ENCODE data around the gene TMSB10. TPM values are rescaled to one million over a fixed set of nuclear protein-coding genes. Genes with fewer than 3 reads are reported as not detected.
A peak's percentile ranks its signal among the peaks of the same experiment; 100 is the strongest.

The TMSB10 gene
- total and polyA plus RNA-seq, 2 of the 13 experiments (the other 11 are each of a cell fraction or from before 2014, with no cell fraction given) = 665 to 708 TPM

- TF ChIP-seq ZNF691 (CRISPR knock-in tag; IDR thresholded peaks at IDR 0.05; ENCODE audit: borderline replicate concordance, low read depth) (peak; percentile 99), KLF16 (CRISPR knock-in tag; IDR thresholded peaks at IDR 0.05) (peak in 1 of 2 experiments; percentile 99; a peak in 2 of 4 replicates), PRDM4 (CRISPR knock-in tag; IDR thresholded peaks at IDR 0.05; ENCODE audit: borderline replicate concordance) (no peak), POLR2A (IDR thresholded peaks at IDR 0.05; ENCODE audit: insufficient read depth in 1 of 2, low read depth in 2 of 2, low read length in 2 of 2) (no peak; a peak in 2 of 4 replicates), FOXK1 (CRISPR knock-in tag; IDR thresholded peaks at IDR 0.05; ENCODE audit: borderline replicate concordance, low read depth) (peak; percentile 91; the same call in 1 of the 2 replicates), HNF4A (CRISPR knock-in tag; IDR thresholded peaks at IDR 0.05) (peak; percentile 78), MIXL1 (CRISPR knock-in tag; IDR thresholded peaks at IDR 0.05) (peak; percentile 90; the same call in 1 of the 2 replicates), SIX4 (CRISPR knock-in tag; IDR thresholded peaks at IDR 0.05) (peak; percentile 77; the same call in 1 of the 2 replicates), KAT7 (CRISPR knock-in tag; IDR thresholded peaks at IDR 0.05; ENCODE audit: borderline replicate concordance) (peak; percentile 90), SKI (IDR thresholded peaks at IDR 0.05; ENCODE audit: partially characterized antibody) (peak; percentile 93), ZNF235 (CRISPR knock-in tag; IDR thresholded peaks at IDR 0.05; ENCODE audit: borderline replicate concordance) (no peak; the same call in 1 of the 2 replicates), ARHGAP35 (CRISPR knock-in tag; IDR thresholded peaks at IDR 0.05; ENCODE audit: borderline replicate concordance) (peak; percentile 91), ZSCAN31 (CRISPR knock-in tag; IDR thresholded peaks at IDR 0.05; ENCODE audit: low read depth) (peak; percentile 91), HOXA9 (CRISPR knock-in tag; IDR thresholded peaks at IDR 0.05; ENCODE audit: borderline replicate concordance) (no peak), MEIS1 (CRISPR knock-in tag; IDR thresholded peaks at IDR 0.05; ENCODE audit: borderline replicate concordance) (peak; percentile 99), ARNTL (CRISPR knock-in tag; IDR thresholded peaks at IDR 0.05) (peak; percentile 91; the same call in 1 of the 2 replicates), PHF21A (CRISPR knock-in tag; IDR thresholded peaks at IDR 0.05) (peak; percentile 90), HNRNPLL (IDR thresholded peaks at IDR 0.05; ENCODE audit: low read depth, low read length, poor library complexity, severe bottlenecking) (peak; percentile 79), CREB1 (IDR thresholded peaks at IDR 0.05) (peak; percentile 76), CREB1 (CRISPR knock-in tag; IDR thresholded peaks at IDR 0.05) (peak; percentile 63; the same call in 1 of the 2 replicates), ZNF510 (CRISPR knock-in tag; IDR thresholded peaks at IDR 0.05; ENCODE audit: low read depth) (peak; percentile 96), SMARCC2 (IDR thresholded peaks at IDR 0.05) (no peak), CREM (IDR thresholded peaks at IDR 0.05) (peak; percentile 46; the same call in 1 of the 2 replicates), CREM (CRISPR knock-in tag; IDR thresholded peaks at IDR 0.05) (no peak; the same call in 1 of the 2 replicates), BRCA1 (CRISPR knock-in tag; IDR thresholded peaks at IDR 0.05) (no peak), ZFP62 (CRISPR knock-in tag; IDR thresholded peaks at IDR 0.05) (no peak), TEAD3 (CRISPR knock-in tag; optimal IDR thresholded peaks at IDR 0.05; ENCODE audit: borderline replicate concordance) (peak; percentile 99), KDM3A (CRISPR knock-in tag; IDR thresholded peaks at IDR 0.05; ENCODE audit: low read depth) (peak; percentile 99)
Measured at GRCh38 chr2:84925724-84926376, 20.4 kb downstream of the TMSB10 start (continued).

Data from HepG2 (cell line).